GM12878 (cell line): ENCODE data around the gene CALR. TPM values are rescaled to one million over a fixed set of nuclear protein-coding genes. Genes with fewer than 3 reads are reported as not detected.

Experiments used
- ATAC-seq: fragments of 200-7000 bp; cut with Tn5 transposase; 3 replicates; pipeline ENCODE4 v1.9.1; 2020; ENCODE audit warnings: mild to moderate bottlenecking, moderate library complexity
- BruUV-seq: library from RNA; stranded (reverse); fragments of 400-500 nt; replicated peaks from 2 replicates; lab custom pipeline; 2021; lab: Mats Ljungman, UMichigan
- CTCF ChIA-PET: fragments of 300-600 bp; sonication (Branson Sonifier 250); formaldehyde crosslinking; extraction: SDS; loops from one replicate; lab custom pipeline; 2021; ENCODE audit warnings: inconsistent platforms; lab: Yijun Ruan, JAX
- POLR2A ChIA-PET: fragments of 350-600 bp; formaldehyde crosslinking; extraction: SDS; loops from one replicate; lab custom pipeline; 2021; ENCODE audit warnings: inconsistent platforms; lab: Charles Lee
- RAD21 ChIA-PET: fragments of 300-600 bp; sonication (Branson Sonifier 250); formaldehyde crosslinking; loops from one replicate; lab custom pipeline; 2023; ENCODE audit warnings: antibody characterized with exemption; ENCODE audit not compliant: unreplicated experiment; lab: Charles Lee
- SMC1A ChIA-PET: fragments of 300-600 bp; sonication (Branson Sonifier 250); formaldehyde crosslinking; loops from one replicate; lab custom pipeline; 2023; ENCODE audit not compliant: unreplicated experiment, uncharacterized antibody; lab: Charles Lee
- DNase-seq: peaks from one replicate; pipeline ENCODE4 v3.0.0-alpha.2; 2011; ENCODE audit warnings: low read depth, low spot score
- FAIRE-seq: peaks from 3 replicates; lab custom pipeline; 2011; peaks lifted over from hg19 to GRCh38; lab: Jason Lieb, UNC
- H2AFZ ChIP-seq: 2 replicates; pipeline ENCODE4 v1.6.0; 2011; ENCODE audit warnings: low read depth, low read length, control low read depth; ENCODE audit not compliant: control insufficient read depth
- H3K27ac ChIP-seq: 2 replicates; pipeline ENCODE4 v1.5.1; 2011; ENCODE audit warnings: control low read depth; ENCODE audit not compliant: control insufficient read depth, insufficient read depth
- H3K27me3 ChIP-seq, 2 experiments: replicated peaks in 1 of 2; 2 replicates each; pipeline versions ENCODE4 v1.6.0 to v1.6.1; 2011; ENCODE audit warnings: low read length in 1 of 2; ENCODE audit not compliant: control insufficient read depth in 2 of 2, insufficient read depth in 2 of 2
- H3K36me3 ChIP-seq, 2 experiments: 2 replicates each; pipeline ENCODE4 v1.5.1; 2011; ENCODE audit warnings: low read length in 1 of 2; ENCODE audit not compliant: control insufficient read depth in 2 of 2, insufficient read depth in 2 of 2
- H3K4me1 ChIP-seq: 2 replicates; pipeline ENCODE4 v1.6.1; 2011; ENCODE audit warnings: mild to moderate bottlenecking, low read length, moderate library complexity, mixed read lengths; ENCODE audit not compliant: control insufficient read depth, insufficient read depth
- H3K4me2 ChIP-seq: 2 replicates; pipeline ENCODE4 v1.6.0; 2011; ENCODE audit warnings: control low read depth; ENCODE audit not compliant: control insufficient read depth, insufficient read depth
- H3K4me3 ChIP-seq: fragments of 200-600 bp; sonication (generic); 2 replicates; pipeline ENCODE4 v1.5.1; 2016
- H3K79me2 ChIP-seq: 2 replicates; pipeline ENCODE4 v1.6.0; 2011; ENCODE audit warnings: low read length; ENCODE audit not compliant: control insufficient read depth, insufficient read depth
- H3K9ac ChIP-seq: 2 replicates; pipeline ENCODE4 v1.8.0; 2011; ENCODE audit warnings: low read length, control low read depth, mixed read lengths; ENCODE audit not compliant: control insufficient read depth, insufficient read depth
- H3K9me3 ChIP-seq: replicated peaks from 3 replicates; pipeline ENCODE4 v1.5.1; 2011; ENCODE audit warnings: mild to moderate bottlenecking, low read length; ENCODE audit not compliant: control insufficient read depth, insufficient read depth
- H4K20me1 ChIP-seq: 2 replicates; pipeline ENCODE4 v1.6.0; 2011; ENCODE audit not compliant: control insufficient read depth, insufficient read depth
- CHD4 ChIP-seq: fragments of 200-600 bp; sonication (generic); IDR thresholded peaks from 2 replicates; pipeline ENCODE4 v1.6.1; 2016; ENCODE audit warnings: mild to moderate bottlenecking
- CTCF ChIP-seq, 3 experiments: IDR thresholded peaks in 2 of 3; conservative IDR thresholded peaks in 1 of 3; 2 replicates each; pipeline ENCODE4 v1.5.1; 2011; ENCODE audit warnings: low read depth in 3 of 3, low read length in 3 of 3, mild to moderate bottlenecking in 3 of 3, control low read depth in 2 of 3, moderate library complexity in 2 of 3, inconsistent platforms in 1 of 3, mixed read lengths in 1 of 3; ENCODE audit not compliant: control insufficient read depth in 2 of 3, insufficient read depth in 1 of 3; ENCODE audit errors: extremely low read depth in 1 of 3
- HDAC6 ChIP-seq: fragments of 200-600 bp; sonication (generic); IDR thresholded peaks from one replicate; pipeline ENCODE4 v1.8.0; 2017; ENCODE audit warnings: antibody characterized with exemption; ENCODE audit not compliant: unreplicated experiment
- HDGF ChIP-seq: fragments of 450-650 bp; IDR thresholded peaks from 2 replicates; pipeline ENCODE4 v1.6.1; 2016; ENCODE audit warnings: antibody characterized with exemption
- MEF2A ChIP-seq: IDR thresholded peaks from 2 replicates; pipeline ENCODE4 v1.6.1; 2011; ENCODE audit warnings: low read depth, mild to moderate bottlenecking, low read length, moderate library complexity; ENCODE audit not compliant: insufficient read depth
- NFXL1 ChIP-seq: fragments of 450-650 bp; IDR thresholded peaks from 2 replicates; pipeline ENCODE4 v1.6.1; 2017; ENCODE audit warnings: antibody characterized with exemption, mild to moderate bottlenecking, borderline replicate concordance
- TAF1 ChIP-seq: IDR thresholded peaks from 2 replicates; pipeline ENCODE4 v1.6.1; 2011; ENCODE audit warnings: mild to moderate bottlenecking, low read depth, low read length, borderline replicate concordance
- YBX1 ChIP-seq: fragments of 450-650 bp; IDR thresholded peaks from 2 replicates; pipeline ENCODE4 v1.6.1; 2016; ENCODE audit warnings: antibody characterized with exemption
- WGBS: methylation state at CpG from one replicate; pipeline ENCODE4 v1.1.6; 2016; ENCODE audit warnings: low lambda C conversion rate; ENCODE audit not compliant: insufficient replicate concordance, insufficient coverage; ENCODE audit errors: missing lambda C conversion rate; 5-methylcytosine and 5-hydroxymethylcytosine counted together
- in situ Hi-C: fragments of 300-500 bp; cut with MboI; formaldehyde crosslinking; loops from 9 replicates; pipeline ENCODE4 v1.14.3; 2018; ENCODE audit warnings: mixed read lengths
- intact Hi-C: fragments of 100-400 bp; cut with micrococcal nuclease; formaldehyde crosslinking; loops from one replicate; pipeline ENCODE4 v1.14.2; 2022; ENCODE audit not compliant: unreplicated experiment
- polyA plus RNA-seq, 11 experiments: library from polyadenylated mRNA; depleted of rRNA in 4 of 11; unstranded in 6 of 11; stranded (reverse) in 5 of 11; fragments of >200 nt; fragmentation: Nextera tagmentation in 4 of 11; fragmentation: Illumina TruSeq in 1 of 11; extraction: Ambion mirVana in 4 of 11; extraction: Trizol in 1 of 11; gene quantifications; 1 replicate in 1 of 11; 2 replicates in 10 of 11; pipeline versions ENCODE4 v1.2.1 to v1.2.3, GENCODE V29; 2011 to 2016; ENCODE audit warnings: inconsistent platforms in 2 of 11, missing spikeins in 2 of 11, low read depth in 1 of 11
- total RNA-seq, 4 experiments: library from RNA; depleted of rRNA in 3 of 4; stranded (reverse); fragments of >200 nt in 3 of 4; fragmentation: Illumina TruSeq in 1 of 4; extraction: Trizol in 1 of 4; gene quantifications; 2 replicates each; pipeline versions ENCODE4 v1.2.1 to v1.2.3, GENCODE V29; 2013 to 2021
- TF ChIP-seq, protein P1 (sequence below): fragments of 450-650 bp; conservative IDR thresholded peaks from 2 replicates; pipeline ENCODE4 v1.6.1; 2017; ENCODE audit warnings: mild to moderate bottlenecking, moderate library complexity

The CALR gene
- total and polyA plus RNA-seq, 10 of the 15 experiments (the other 5 are each of a cell fraction or from before 2014, with no cell fraction given) = 202 to 1,451 (median 749) TPM

DNA sequence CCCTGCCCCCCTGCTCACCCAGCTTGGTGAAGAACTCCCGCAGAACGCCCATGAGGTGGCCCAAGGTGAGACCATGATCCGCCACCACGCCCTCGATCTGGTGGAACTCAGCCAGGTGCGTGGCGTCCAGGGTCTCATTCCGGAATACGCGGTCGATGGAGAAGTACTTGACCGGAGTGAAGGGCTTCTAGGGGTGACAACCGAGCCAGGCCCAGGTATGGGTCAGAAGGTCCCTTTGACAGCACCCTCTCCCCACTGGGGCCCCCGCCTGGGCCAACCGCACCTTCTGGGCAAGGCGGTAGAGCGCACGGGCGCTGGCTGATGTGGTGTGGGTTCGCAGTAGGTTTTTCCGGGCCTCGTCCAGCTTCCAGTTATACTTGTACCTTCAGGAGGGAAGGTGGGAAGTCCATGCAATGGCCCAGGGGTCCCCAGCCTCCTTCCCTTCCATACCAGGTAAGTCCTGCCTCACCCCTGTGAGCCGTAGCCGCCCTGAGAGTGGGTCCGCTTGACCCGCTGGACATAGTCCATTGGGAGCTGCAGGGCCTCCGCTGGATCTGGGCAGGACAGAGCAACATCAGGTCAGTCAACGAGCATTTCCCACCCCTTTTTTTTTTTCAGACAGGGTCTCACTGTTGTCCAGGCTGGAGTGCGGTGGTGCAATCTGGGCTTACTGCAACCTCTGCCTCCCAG lies 13.6 kb upstream of the CALR start:
- SMC1A ChIA-PET = no interaction called here
- ATAC-seq (no peak), FAIRE-seq (no peak), DNase-seq (no peak)
- H3K27me3 ChIP-seq = no peaks in the 10 kb centered on the region
- no peaks in the 10 kb centered on the region for H3K4me1 ChIP-seq
- TF ChIP-seq CTCF (IDR thresholded peaks at IDR 0.05 in 2 of 3, conservative IDR thresholded peaks at IDR 0.05 in 1 of 3; ENCODE audit: control insufficient read depth in 2 of 3, extremely low read depth in 1 of 3, insufficient read depth in 1 of 3, low read depth in 3 of 3, low read length in 3 of 3) = no peak
- TF ChIP-seq YBX1 = no peak
- no peak for TF ChIP-seq CHD4
- no peak for TF ChIP-seq TAF1
- no peak for TF ChIP-seq HDAC6
- TF ChIP-seq MEF2A = no peak
- TF ChIP-seq HDGF = no peak
- no peak for TF ChIP-seq NFXL1
- TF ChIP-seq, protein P1, sequence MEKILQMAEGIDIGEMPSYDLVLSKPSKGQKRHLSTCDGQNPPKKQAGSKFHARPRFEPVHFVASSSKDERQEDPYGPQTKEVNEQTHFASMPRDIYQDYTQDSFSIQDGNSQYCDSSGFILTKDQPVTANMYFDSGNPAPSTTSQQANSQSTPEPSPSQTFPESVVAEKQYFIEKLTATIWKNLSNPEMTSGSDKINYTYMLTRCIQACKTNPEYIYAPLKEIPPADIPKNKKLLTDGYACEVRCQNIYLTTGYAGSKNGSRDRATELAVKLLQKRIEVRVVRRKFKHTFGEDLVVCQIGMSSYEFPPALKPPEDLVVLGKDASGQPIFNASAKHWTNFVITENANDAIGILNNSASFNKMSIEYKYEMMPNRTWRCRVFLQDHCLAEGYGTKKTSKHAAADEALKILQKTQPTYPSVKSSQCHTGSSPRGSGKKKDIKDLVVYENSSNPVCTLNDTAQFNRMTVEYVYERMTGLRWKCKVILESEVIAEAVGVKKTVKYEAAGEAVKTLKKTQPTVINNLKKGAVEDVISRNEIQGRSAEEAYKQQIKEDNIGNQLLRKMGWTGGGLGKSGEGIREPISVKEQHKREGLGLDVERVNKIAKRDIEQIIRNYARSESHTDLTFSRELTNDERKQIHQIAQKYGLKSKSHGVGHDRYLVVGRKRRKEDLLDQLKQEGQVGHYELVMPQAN = no peak
- BruUV-seq = no TSS peak
- no peak overlapping the region for H3K9ac ChIP-seq
- no peak overlapping the region for H3K4me3 ChIP-seq
- H2AFZ ChIP-seq = no peak overlapping the region
- H3K79me2 ChIP-seq = no peaks in the 10 kb centered on the region
- no peak overlapping the region for H3K4me2 ChIP-seq
- 98% methylated on average over 29 of the region's 29 CpGs for WGBS
- peaks cover 25 to 34% of the 10 kb centered on the region in 2 experiments for H3K36me3 ChIP-seq
- in situ Hi-C loops (no loop called here), intact Hi-C loops (no loop called here)
- H3K27ac ChIP-seq = no peak overlapping the region
- POLR2A ChIA-PET = no interaction called here
- RAD21 ChIA-PET = no interaction called here
- no peaks in the 10 kb centered on the region for H3K9me3 ChIP-seq
- no peaks in the 10 kb centered on the region; the same call in 1 of the 2 replicates for H4K20me1 ChIP-seq
- CTCF ChIA-PET = interaction anchor here (1.5 kb wide), 1 partner anchor 40 kb away, joined by 6 read pairs; no protein-coding TSS in a partner anchor
